DOHH2 (cell line): ENCODE measurements around the gene SLC39A10.

ENCODE experiments used
- CTCF ChIP-seq: fragments of 200-600 bp; sonication (generic); IDR thresholded peaks from one replicate; pipeline ENCODE4 v1.5.1; 2014; ENCODE audit warnings: antibody characterized with exemption, mild to moderate bottlenecking, low read depth, low read length; ENCODE audit not compliant: poor library complexity, severe bottlenecking
- EZH2phosphoT487 ChIP-seq: fragments of 200-600 bp; sonication (generic); IDR thresholded peaks from 2 replicates; pipeline ENCODE4 v1.6.1; 2017; ENCODE audit warnings: borderline replicate concordance, mild to moderate bottlenecking, antibody characterized with exemption, low read length, moderate library complexity, mixed read lengths

GRCh38 chr2:195642027-195642678 is 14.9 kb upstream of the SLC39A10 start:
- TF ChIP-seq CTCF (no peak), EZH2phosphoT487 (no peak)
